ENCODE data around the gene G0S2.

G0S2 gene

DNA sequence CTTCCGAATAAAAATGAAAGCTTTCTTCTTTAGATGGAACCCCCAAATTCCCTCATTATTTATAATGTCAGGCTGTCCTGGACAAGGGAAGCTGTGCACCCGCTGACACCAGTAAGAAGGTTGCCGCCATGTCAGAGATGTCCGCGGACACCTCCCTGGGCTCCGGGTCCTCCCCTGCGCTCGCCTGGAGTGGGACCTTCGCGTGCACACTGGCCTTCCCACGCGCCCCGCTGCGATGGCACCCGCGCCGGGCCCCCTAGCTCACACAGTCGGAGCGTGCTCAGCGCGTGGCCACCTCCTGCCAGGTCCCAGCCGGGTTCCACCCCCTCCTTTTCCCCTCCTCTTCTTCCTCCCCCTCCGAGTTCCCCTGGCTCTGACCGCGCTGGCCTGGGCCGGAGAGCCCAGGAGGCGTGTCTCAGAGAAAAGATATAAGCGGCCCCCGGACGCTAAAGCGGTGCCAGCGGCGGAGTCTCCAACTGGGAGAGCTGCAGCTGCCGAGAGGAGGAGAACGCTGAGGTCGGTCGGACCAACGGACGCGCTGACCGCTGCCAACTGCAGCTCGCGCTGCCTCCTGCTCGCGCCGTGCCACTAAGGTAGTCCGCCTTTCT lies at the start of gene G0S2:
Gene G0S2, plus strand, starts transcription at position 456 of the 608 bp plus-strand sequence. CDS start 273 bp downstream, outside the sequence.
- no peak for DNase-seq

GRCh38 chr1:209625791-209626285 lies 49.4 kb upstream of the G0S2 start:
- DNase-seq, result no peak

GRCh38 chr1:209626346-209627026 lies 48.7 kb upstream of the G0S2 start:
- DNase-seq, result no peak

DNA sequence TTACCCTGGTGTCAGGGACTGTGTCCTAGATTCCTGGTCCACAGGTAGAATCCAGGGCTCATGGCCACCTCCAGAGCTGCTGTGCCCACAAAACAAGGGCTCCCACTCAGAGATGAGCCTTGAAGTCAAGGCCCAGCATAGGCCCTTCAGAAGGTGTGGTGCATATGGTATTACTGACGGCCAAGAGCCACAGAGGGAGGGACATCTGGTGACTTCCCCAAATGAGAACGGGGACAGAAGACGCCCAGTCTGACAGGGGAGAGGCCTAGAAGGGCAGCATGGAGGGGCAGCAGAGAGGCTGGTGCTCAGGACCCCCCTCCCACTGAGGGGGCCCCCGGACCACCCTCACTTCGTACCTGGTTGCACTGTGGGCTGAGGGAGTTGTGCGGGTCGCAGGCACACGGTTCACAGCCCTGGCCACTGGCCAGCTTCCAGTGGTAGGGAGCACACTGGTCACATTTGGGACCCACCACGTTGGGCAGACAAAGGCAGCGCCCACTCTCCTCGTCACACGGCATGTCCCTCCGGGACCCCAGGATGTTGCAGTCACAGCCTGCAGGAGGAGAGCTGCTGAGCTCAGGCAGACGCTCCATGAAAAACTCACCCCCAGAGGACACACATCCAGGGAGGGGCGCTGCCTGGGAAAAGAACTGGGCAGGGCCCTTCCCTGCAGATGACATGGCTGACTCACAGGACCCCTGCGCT lies 48.0 kb upstream of the G0S2 start:
- DNase-seq, result no peak

DNA sequence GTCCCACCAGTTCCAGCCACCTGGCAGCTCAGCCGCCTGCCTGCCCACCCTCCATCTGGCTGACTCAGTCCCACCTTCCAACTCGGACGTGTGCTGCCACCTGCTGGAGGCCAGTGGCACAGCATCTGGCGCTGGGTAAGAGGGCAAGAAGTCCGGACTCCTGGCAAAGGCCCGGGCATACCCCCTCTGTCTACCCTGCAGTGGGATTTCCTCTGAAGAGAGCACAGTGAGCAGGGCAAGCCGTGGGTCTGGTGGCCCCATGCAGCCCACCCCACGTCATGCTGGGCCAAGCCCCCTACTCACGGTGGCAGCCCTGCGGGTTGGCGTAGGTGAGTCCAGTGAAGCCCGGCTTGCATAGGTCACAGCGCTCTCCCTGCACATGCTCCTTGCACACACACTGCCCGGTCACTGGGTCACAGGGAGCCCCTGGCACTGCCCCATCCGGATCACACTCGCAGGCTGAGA lies 47.4 kb upstream of the G0S2 start:
- DNase-seq, result peak; percentile 21 to 42

GRCh38 chr1:209628618-209629299 lies 46.5 kb upstream of the G0S2 start:
- DNase-seq, result no peak

GRCh38 chr1:209629621-209630382 lies 45.4 kb upstream of the G0S2 start:
- no peak for DNase-seq

GRCh38 chr1:209630383-209631225 lies 44.6 kb upstream of the G0S2 start:
- DNase-seq, result no peak

GRCh38 chr1:209633335-209633997 lies 41.7 kb upstream of the G0S2 start:
- no peak for DNase-seq

GRCh38 chr1:209634005-209634737 lies 41.0 kb upstream of the G0S2 start:
- DNase-seq, result no peak

- no peak for DNase-seq
These were observed 39.4 kb upstream of the G0S2 start for GRCh38 chr1:209635850-209636249.

GRCh38 chr1:209641832-209642172 lies 33.4 kb upstream of the G0S2 start:
- DNase-seq, result no peak

DNA sequence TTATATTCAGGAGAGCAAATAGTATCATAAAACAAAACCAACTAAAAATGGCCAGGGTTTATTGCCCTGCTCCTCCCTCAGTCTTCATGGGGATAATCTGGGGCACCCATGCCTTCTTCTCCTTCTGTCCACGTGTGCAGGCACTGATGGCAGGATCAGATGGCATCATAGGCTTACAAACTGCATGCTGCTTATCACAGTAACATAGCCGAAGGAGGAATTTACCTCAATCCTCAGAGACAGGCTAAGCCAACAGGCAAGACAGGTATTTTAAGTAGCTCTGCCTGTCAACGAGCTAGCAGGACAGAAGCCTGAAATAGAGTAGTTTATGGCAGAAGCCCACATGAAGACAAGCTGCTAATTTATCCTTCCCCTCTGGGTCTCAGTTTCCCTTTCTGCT lies 32.4 kb upstream of the G0S2 start:
- no peak for DNase-seq

GRCh38 chr1:209643285-209644020 lies 31.8 kb upstream of the G0S2 start:
- DNase-seq, result no peak

DNA sequence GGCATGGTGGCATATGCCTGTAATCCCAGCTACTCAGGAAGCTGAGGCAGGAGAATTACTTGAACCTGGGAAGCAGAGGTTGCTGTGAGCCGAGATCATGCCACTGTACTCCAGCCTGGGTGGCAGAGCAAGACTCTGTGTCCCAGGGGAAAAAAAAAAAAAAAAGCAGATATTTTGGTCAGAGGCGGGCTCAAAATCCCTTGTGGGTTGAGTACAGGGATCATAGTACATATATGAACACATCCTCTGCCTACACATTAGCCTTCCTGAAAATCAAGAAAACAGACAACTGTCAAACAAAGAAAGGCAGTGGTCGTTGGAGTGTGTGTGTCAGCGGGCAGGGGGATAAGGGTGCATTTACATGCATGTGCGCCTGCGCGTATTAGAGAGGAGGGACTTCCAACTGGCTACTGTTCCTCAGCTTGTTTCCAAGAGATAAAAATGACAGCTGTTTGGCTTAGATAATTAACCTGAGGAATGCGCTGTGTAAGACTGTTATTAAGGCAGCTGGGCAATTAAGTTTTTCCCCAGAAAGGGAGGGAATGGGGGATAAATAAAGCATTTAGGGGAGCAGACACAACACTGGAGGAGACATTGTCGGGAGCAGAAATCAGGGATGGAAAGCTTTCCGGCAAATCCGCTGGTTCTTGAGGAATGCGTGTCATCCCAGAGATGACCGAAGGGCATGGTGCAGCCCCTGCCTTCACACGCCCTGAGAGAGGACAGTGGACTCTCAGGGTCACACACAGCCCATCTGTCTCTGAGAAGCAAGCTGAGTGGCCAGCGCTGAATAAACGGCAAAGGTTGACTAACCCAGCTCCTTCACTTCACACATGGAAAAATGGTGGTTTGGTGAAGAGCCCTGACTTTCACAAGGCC lies 29.4 kb upstream of the G0S2 start:
- no peak for DNase-seq

GRCh38 chr1:209646558-209646957 lies 28.7 kb upstream of the G0S2 start:
- no peak for DNase-seq

GRCh38 chr1:209647156-209647555 lies 28.1 kb upstream of the G0S2 start:
- no peak for DNase-seq

GRCh38 chr1:209648346-209648745 lies 26.9 kb upstream of the G0S2 start:
- no peak for DNase-seq

Measured in SW 1271 (cell line).